Measurements from ENCODE around the gene FOXO3. TPM values are rescaled to one million over a fixed set of nuclear protein-coding genes. Genes with fewer than 3 reads are reported as not detected.
A peak's percentile ranks its signal among the peaks of the same experiment; 100 is the strongest.

The FOXO3 gene
- total and polyA plus RNA-seq, 2 of the 13 experiments (the other 11 are each of a cell fraction or from before 2014, with no cell fraction given), result 16.0 to 22.5 TPM

DNA sequence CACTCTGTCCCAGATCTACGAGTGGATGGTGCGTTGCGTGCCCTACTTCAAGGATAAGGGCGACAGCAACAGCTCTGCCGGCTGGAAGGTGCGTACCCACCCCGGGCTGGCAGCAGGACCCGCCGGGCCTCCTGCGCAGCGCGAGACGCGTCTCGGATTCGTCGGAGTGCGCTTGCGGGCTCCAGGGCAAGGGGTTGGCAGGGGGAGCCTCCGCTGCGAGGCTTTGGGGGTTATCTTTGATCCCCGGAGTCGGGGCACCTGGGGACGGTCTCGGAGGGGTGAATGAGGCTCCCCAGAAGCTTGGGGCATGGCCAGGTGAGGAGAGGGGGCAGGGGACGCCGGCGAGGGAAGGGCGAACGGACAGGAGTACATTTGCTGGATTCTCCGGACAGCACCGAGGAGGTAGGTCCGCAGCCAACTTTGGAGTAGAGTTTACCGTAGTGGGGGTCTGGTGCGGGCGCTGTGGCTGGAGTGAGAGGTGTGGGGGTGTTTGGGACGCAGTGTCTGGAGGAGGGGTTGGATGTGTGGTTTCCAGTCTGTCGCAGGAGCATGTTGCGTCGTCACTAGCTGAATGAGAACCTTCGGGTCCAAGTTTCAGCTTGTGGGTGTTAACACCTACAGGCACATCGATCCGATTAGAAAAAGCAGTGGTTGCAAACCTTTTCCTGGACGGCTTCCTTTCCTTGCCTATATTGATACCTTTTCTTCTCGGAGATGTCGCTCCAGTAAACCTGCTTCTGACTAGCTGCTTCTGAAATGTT lies 1.2 kb downstream of the FOXO3 start:
- peak; percentile 8 for FAIRE-seq
- DNase-seq (ENCODE audit: low spot score), result peak; percentile 17
- Histone ChIP-seq H3K4me2 (ENCODE audit: low read depth, low read length) (peak overlapping the region; percentile 94), H3K27me3 (ENCODE audit: control insufficient read depth in 1 of 2, insufficient read depth in 2 of 2, low read length in 2 of 2) (no peaks in the 10 kb centered on the region; a peak in 2 of 5 replicates), H3K27ac (ENCODE audit: extremely low read length, insufficient read depth, low read length) (peak overlapping the region; percentile 59), H4K20me1 (ENCODE audit: insufficient read depth, low read length) (peaks cover 43% of the 10 kb centered on the region), H3K4me3 (replicated peaks in 1 of 3; ENCODE audit: insufficient read depth in 1 of 3, low read depth in 2 of 3, low read length in 3 of 3) (peak overlapping the region; percentile 81 to 99 (median 90)), H2AFZ (ENCODE audit: low read length) (no peak overlapping the region), H3K9ac (ENCODE audit: insufficient read depth, low read depth, low read length) (peak overlapping the region; percentile 79), H3K36me3 (replicated peaks in 1 of 2; ENCODE audit: control insufficient read depth in 1 of 2, insufficient read depth in 2 of 2, low read length in 2 of 2) (peaks cover 0 to 14% of the 10 kb centered on the region in 2 experiments; a peak in 3 of 5 replicates), H3K79me2 (ENCODE audit: insufficient read depth, low read length) (peaks cover 55% of the 10 kb centered on the region), H3K4me1 (ENCODE audit: insufficient read depth, low read length) (peaks cover 53% of the 10 kb centered on the region), H3K9me3 (ENCODE audit: low read length) (no peaks in the 10 kb centered on the region)
- 9% methylated on average over 16 of the region's 46 CpGs for WGBS (ENCODE audit: low lambda C conversion rate)
- POLR2A ChIA-PET, result interaction anchor here (0.8 to 1.7 kb wide), 5 partner anchors 11 to 533 kb away, joined by 3 to 8 read pairs (median 4); partner anchors contain the start of genes CEP57L1 and SESN1
- ATAC-seq, result no peak; the same call in 2 of the 3 replicates
- intact Hi-C loops (cut with micrococcal nuclease; ENCODE audit: unreplicated experiment), result loop anchor here (2.0 to 10.0 kb wide), 2 partner anchors 153 to 221 kb away; no protein-coding TSS in a partner anchor
- CTCF ChIA-PET (ENCODE audit: low intra/inter-chr PET ratio, low total read pairs), result no interaction called here
- BruUV-seq (replicated peaks), result TSS peak; percentile 50
- in situ Hi-C loops (cut with HindIII; ENCODE audit: extremely low pct_ligation_motif_present, low pct_unique_long_range_greater_than_20kb), result loop anchor here (5.0 kb wide), 1 partner anchor 220 kb away; no protein-coding TSS in a partner anchor
- TF ChIP-seq, protein P1, sequence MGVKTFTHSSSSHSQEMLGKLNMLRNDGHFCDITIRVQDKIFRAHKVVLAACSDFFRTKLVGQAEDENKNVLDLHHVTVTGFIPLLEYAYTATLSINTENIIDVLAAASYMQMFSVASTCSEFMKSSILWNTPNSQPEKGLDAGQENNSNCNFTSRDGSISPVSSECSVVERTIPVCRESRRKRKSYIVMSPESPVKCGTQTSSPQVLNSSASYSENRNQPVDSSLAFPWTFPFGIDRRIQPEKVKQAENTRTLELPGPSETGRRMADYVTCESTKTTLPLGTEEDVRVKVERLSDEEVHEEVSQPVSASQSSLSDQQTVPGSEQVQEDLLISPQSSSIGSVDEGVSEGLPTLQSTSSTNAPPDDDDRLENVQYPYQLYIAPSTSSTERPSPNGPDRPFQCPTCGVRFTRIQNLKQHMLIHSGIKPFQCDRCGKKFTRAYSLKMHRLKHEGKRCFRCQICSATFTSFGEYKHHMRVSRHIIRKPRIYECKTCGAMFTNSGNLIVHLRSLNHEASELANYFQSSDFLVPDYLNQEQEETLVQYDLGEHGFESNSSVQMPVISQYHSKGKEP (CRISPR knock-in tag; IDR thresholded peaks at IDR 0.05), result no peak
- 0 out of 2 replicates have a peak, but pooled peaks have one; percentile 21 for TF ChIP-seq BRCA1 (CRISPR knock-in tag; IDR thresholded peaks at IDR 0.05)
- TF ChIP-seq, protein P2, sequence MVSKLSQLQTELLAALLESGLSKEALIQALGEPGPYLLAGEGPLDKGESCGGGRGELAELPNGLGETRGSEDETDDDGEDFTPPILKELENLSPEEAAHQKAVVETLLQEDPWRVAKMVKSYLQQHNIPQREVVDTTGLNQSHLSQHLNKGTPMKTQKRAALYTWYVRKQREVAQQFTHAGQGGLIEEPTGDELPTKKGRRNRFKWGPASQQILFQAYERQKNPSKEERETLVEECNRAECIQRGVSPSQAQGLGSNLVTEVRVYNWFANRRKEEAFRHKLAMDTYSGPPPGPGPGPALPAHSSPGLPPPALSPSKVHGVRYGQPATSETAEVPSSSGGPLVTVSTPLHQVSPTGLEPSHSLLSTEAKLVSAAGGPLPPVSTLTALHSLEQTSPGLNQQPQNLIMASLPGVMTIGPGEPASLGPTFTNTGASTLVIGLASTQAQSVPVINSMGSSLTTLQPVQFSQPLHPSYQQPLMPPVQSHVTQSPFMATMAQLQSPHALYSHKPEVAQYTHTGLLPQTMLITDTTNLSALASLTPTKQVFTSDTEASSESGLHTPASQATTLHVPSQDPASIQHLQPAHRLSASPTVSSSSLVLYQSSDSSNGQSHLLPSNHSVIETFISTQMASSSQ (IDR thresholded peaks at IDR 0.05; ENCODE audit: low read depth), result no peak
- TF ChIP-seq, protein P2 (CRISPR knock-in tag; IDR thresholded peaks at IDR 0.05; ENCODE audit: borderline replicate concordance), result no peak
- 0 out of 2 replicates have a peak, but pooled peaks have one; percentile 35 for TF ChIP-seq PREB (CRISPR knock-in tag; IDR thresholded peaks at IDR 0.05)
- 0 out of 2 replicates have a peak, but pooled peaks have one; percentile 54 for TF ChIP-seq ZNF256 (CRISPR knock-in tag; conservative IDR thresholded peaks at IDR 0.05)
- 0 out of 2 replicates have a peak, but pooled peaks have one; percentile 6 for TF ChIP-seq ZNF724P (CRISPR knock-in tag; IDR thresholded peaks at IDR 0.05; ENCODE audit: borderline replicate concordance)
- TF ChIP-seq ZBTB10 (CRISPR knock-in tag; IDR thresholded peaks at IDR 0.05; ENCODE audit: borderline replicate concordance), result 0 out of 2 replicates have a peak, but pooled peaks have one; percentile 57
- TF ChIP-seq, protein P3, sequence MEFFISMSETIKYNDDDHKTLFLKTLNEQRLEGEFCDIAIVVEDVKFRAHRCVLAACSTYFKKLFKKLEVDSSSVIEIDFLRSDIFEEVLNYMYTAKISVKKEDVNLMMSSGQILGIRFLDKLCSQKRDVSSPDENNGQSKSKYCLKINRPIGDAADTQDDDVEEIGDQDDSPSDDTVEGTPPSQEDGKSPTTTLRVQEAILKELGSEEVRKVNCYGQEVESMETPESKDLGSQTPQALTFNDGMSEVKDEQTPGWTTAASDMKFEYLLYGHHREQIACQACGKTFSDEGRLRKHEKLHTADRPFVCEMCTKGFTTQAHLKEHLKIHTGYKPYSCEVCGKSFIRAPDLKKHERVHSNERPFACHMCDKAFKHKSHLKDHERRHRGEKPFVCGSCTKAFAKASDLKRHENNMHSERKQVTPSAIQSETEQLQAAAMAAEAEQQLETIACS (CRISPR knock-in tag; IDR thresholded peaks at IDR 0.05), result peak; percentile 33; the same call in 1 of the 2 replicates
- 0 out of 2 replicates have a peak, but pooled peaks have one; percentile 35 for TF ChIP-seq HNRNPL (IDR thresholded peaks at IDR 0.05; ENCODE audit: low read depth, low read length)
